PC-3 (cell line): Measurements from ENCODE around the gene CCN6. TPM values are rescaled to one million over a fixed set of nuclear protein-coding genes. Genes with fewer than 3 reads are reported as not detected.

Experiments used
- ATAC-seq: fragments of 200-7000 bp; cut with Tn5 transposase; 2 replicates; pipeline ENCODE4 v1.9.1; 2020; ENCODE audit warnings: mild to moderate bottlenecking, moderate library complexity
- BruUV-seq: library from RNA; stranded (reverse); fragments of 400-500 nt; replicated peaks from 2 replicates; lab custom pipeline; 2021; lab: Mats Ljungman, UMichigan
- CTCF ChIA-PET: fragments of 300-600 bp; sonication (Branson Sonifier 250); formaldehyde crosslinking; loops from one replicate; lab custom pipeline; 2022; ENCODE audit warnings: antibody characterized with exemption; lab: Charles Lee
- POLR2A ChIA-PET: fragments of 300-600 bp; sonication (Branson Sonifier 250); formaldehyde crosslinking; loops from one replicate; lab custom pipeline; 2022; ENCODE audit warnings: antibody characterized with exemption; ENCODE audit not compliant: unreplicated experiment; lab: Charles Lee
- DNase-seq: peaks from one replicate; pipeline ENCODE4 v3.0.0-alpha.2; 2015
- H2AFZ ChIP-seq: fragments of 300-600 bp; sonication (generic); 2 replicates; pipeline ENCODE4 v1.6.0; 2016; ENCODE audit warnings: antibody characterized with exemption, low read length
- H3F3A ChIP-seq: fragments of 300-600 bp; sonication (generic); one replicate; pipeline ENCODE4 v1.6.0; 2017; ENCODE audit warnings: antibody characterized with exemption, low read length, control low read depth, mild to moderate bottlenecking; ENCODE audit not compliant: unreplicated experiment
- H3K27ac ChIP-seq: fragments of 300-600 bp; sonication (generic); 2 replicates; pipeline ENCODE4 v1.5.1; 2016; ENCODE audit warnings: mild to moderate bottlenecking, low read length
- H3K27me3 ChIP-seq: fragments of 300-600 bp; sonication (generic); 2 replicates; pipeline ENCODE4 v1.6.1; 2016; ENCODE audit warnings: low read length, mixed read lengths
- H3K36me3 ChIP-seq: fragments of 300-600 bp; sonication (generic); 2 replicates; pipeline ENCODE4 v1.6.1; 2016; ENCODE audit warnings: low read depth, mixed run types, low read length, mixed read lengths
- H3K4me1 ChIP-seq: fragments of 300-600 bp; sonication (generic); 2 replicates; pipeline ENCODE4 v1.5.1; 2016; ENCODE audit warnings: low read length; ENCODE audit not compliant: insufficient read depth
- H3K4me2 ChIP-seq: fragments of 300-600 bp; sonication (generic); 2 replicates; pipeline ENCODE4 v1.6.0; 2016; ENCODE audit warnings: low read length
- H3K4me3 ChIP-seq: fragments of 300-600 bp; sonication (generic); 2 replicates; pipeline ENCODE4 v1.5.1; 2016; ENCODE audit warnings: mild to moderate bottlenecking, low read length, mixed read lengths
- H3K79me2 ChIP-seq: fragments of 300-600 bp; sonication (generic); 2 replicates; pipeline ENCODE4 v1.6.1; 2017; ENCODE audit warnings: low read length, mixed read lengths
- H3K9ac ChIP-seq: fragments of 300-600 bp; sonication (generic); 2 replicates; pipeline ENCODE4 v1.6.0; 2016; ENCODE audit warnings: mild to moderate bottlenecking, low read length
- H3K9me2 ChIP-seq: fragments of 300-600 bp; sonication (generic); replicated peaks from 2 replicates; pipeline ENCODE4 v1.6.1; 2016; ENCODE audit warnings: mixed run types, low read length, mixed read lengths
- H3K9me3 ChIP-seq: fragments of 300-600 bp; sonication (generic); 2 replicates; pipeline ENCODE4 v1.6.1; 2016; ENCODE audit warnings: low read length, mixed read lengths
- H4K20me1 ChIP-seq: fragments of 300-600 bp; sonication (generic); 2 replicates; pipeline ENCODE4 v1.6.1; 2016; ENCODE audit warnings: low read length, mixed read lengths
- CTCF ChIP-seq: fragments of 300-600 bp; sonication (generic); conservative IDR thresholded peaks from 2 replicates; pipeline ENCODE4 v1.5.1; 2017; ENCODE audit warnings: antibody characterized with exemption, low read depth, mild to moderate bottlenecking, low read length
- EZH2 ChIP-seq: fragments of 300-600 bp; sonication (generic); IDR thresholded peaks from one replicate; pipeline ENCODE4 v1.6.1; 2017; ENCODE audit warnings: antibody characterized with exemption, mild to moderate bottlenecking, low read length; ENCODE audit not compliant: unreplicated experiment
- EZH2phosphoT487 ChIP-seq: fragments of 300-600 bp; sonication (generic); IDR thresholded peaks from 2 replicates; pipeline ENCODE4 v1.6.1; 2018; ENCODE audit warnings: mild to moderate bottlenecking, antibody characterized with exemption, low read length, borderline replicate concordance
- intact Hi-C: fragments of 100-400 bp; cut with micrococcal nuclease; formaldehyde crosslinking; loops from 2 replicates; pipeline ENCODE4 v1.9.0; 2023
- total RNA-seq: library from RNA; depleted of rRNA; stranded (reverse); fragments of >200 nt; gene quantifications from 2 replicates; pipeline ENCODE4 v1.2.3, GENCODE V29; 2014

CCN6 gene
- total RNA-seq, 1 experiment from 2014 or later = not detected

DNA sequence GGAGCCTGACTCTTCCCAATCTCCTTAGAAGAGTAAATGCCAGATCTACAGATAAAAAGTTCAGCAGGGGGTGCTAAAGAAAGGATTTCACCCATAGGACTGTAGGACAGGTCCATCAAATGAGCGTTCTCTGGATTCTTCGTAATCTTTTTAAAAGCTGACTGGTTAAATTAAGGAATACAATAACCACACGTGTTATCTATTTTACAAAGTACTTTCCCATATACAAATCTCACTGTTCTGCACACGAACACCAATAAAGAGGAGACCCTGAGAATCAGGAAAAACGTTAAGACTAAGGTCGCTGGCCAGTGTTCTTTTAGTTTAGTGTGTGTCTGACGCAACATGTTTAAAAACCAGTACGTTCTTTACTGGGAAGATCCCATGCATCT is 32.8 kb downstream of the CCN6 start:
- no peaks in the 10 kb centered on the region; the same call in 1 of the 2 replicates for H3K79me2 ChIP-seq
- peak overlapping the region; percentile 97 for H3K4me2 ChIP-seq
- peak overlapping the region; percentile 92 for H3K4me3 ChIP-seq
- no peaks in the 10 kb centered on the region for H4K20me1 ChIP-seq
- H3F3A ChIP-seq = no peaks in the 10 kb centered on the region
- no peaks in the 10 kb centered on the region for H3K36me3 ChIP-seq
- H3K9me3 ChIP-seq = no peaks in the 10 kb centered on the region
- H2AFZ ChIP-seq = peak overlapping the region; percentile 99
- TSS peak; percentile 57 for BruUV-seq
- TF ChIP-seq EZH2phosphoT487 = no peak
- TF ChIP-seq CTCF = peak; percentile 49
- peak overlapping the region; percentile 66 for H3K9ac ChIP-seq
- no peaks in the 10 kb centered on the region for H3K4me1 ChIP-seq
- H3K27ac ChIP-seq = no peak overlapping the region
- POLR2A ChIA-PET = no interaction called here
- no peaks in the 10 kb centered on the region for H3K27me3 ChIP-seq
- peak; percentile 69 for ATAC-seq
- peak; percentile 61 for DNase-seq
- CTCF ChIA-PET = interaction anchor here (2.8 kb wide), 1 partner anchor 77 kb away, joined by 28 read pairs; no protein-coding TSS in a partner anchor
- no peaks in the 10 kb centered on the region for H3K9me2 ChIP-seq
- intact Hi-C loops = loop anchor here (1.0 kb wide), 1 partner anchor 77 kb away; no protein-coding TSS in a partner anchor

DNA sequence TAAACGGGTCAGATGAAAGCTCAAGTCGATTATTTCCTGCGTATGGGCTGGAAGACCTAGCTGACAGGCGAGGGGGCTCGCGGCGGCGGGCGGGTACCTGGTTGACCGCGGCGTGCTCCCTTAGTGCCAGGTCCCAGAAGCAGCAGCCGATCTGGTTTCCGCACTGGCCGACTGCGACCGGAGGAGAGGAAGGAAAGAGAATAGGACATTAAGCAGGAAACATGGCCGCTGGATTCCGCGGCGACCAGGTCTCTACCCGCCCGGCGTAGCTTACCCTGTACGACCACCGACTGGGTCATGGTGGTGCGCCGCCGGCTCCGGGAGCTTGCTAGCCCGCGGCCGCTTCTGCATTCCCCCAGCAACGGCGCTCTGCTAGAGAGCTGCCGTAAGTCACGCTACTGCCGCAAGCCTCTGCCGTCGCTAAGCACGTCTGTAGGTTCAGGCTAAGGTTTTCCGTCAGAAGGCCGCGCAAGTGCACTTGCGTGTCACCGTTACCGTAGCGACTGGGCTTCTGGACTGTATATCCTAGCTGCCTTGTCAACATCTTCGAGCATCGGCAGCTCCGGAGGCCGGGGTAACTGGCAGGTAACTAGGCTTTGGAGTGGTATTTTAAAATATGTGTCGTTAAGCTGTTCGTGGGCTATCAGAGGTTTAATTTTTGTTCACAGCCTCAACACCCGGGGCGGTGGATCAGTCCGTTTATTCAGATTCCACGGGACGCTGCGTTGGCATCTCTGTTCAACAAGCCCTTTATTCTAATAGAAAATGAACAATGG is 33.4 kb downstream of the CCN6 start, which contains the start of the genes FAM229B and TUBE1:
TSS of gene FAM229B (plus strand) at position 456 of the 776 bp plus-strand sequence. CDS start 11,693 bp downstream, outside the sequence.
TSS of gene TUBE1 (minus strand) at position 347 of the 776 bp plus-strand sequence. CDS start at position 299, 48 bp downstream.
- BruUV-seq = no TSS peak
- H3K27ac ChIP-seq = no peak within 1 kb of the TSS
- H3K4me3 ChIP-seq = peak within 1 kb of the TSS; percentile 92
- H4K20me1 ChIP-seq = no peaks in the 10 kb centered on the region
- ChIA-PET CTCF (interaction anchor here (0.6 to 2.8 kb wide), 2 partner anchors 46 to 76 kb away, joined by 6 to 28 read pairs; no protein-coding TSS in a partner anchor), POLR2A (interaction anchor here (0.6 kb wide), 3 partner anchors 50 to 979 kb away, joined by 3 to 4 read pairs (median 3); no protein-coding TSS in a partner anchor)
- peak within 1 kb of the TSS; percentile 97 for H3K4me2 ChIP-seq
- H3K79me2 ChIP-seq = no peaks in the 10 kb centered on the region; the same call in 1 of the 2 replicates
- ATAC-seq (peak; percentile 95), DNase-seq (peak; percentile 89)
- H3K9me2 ChIP-seq = no peaks in the 10 kb centered on the region
- H3F3A ChIP-seq = no peaks in the 10 kb centered on the region
- no peaks in the 10 kb centered on the region for H3K36me3 ChIP-seq
- intact Hi-C loops = loop anchor here (1.0 kb wide), 1 partner anchor 76 kb away; no protein-coding TSS in a partner anchor
- no peaks in the 10 kb centered on the region for H3K4me1 ChIP-seq
- H2AFZ ChIP-seq = peak within 1 kb of the TSS; percentile 99
- H3K9ac ChIP-seq = peak within 1 kb of the TSS; percentile 66
- no peaks in the 10 kb centered on the region for H3K27me3 ChIP-seq
- H3K9me3 ChIP-seq = no peaks in the 10 kb centered on the region
- TF ChIP-seq CTCF (no peak), EZH2 (no peak), EZH2phosphoT487 (no peak)
